GM18868 (cell line): ENCODE results near the gene ABCB9.

Source experiments
- ATAC-seq: cut with Tn5 transposase; IDR thresholded peaks from one replicate; pipeline ENCODE4 v1.9.1; 2021; ENCODE audit warnings: mild to moderate bottlenecking, moderate library complexity; ENCODE audit not compliant: unreplicated experiment

Gene ABCB9

GRCh38 chr12:122995503-122996187, 29.4 kb upstream of the ABCB9 start:
- ATAC-seq = no peak

- ATAC-seq = no peak
Observed at GRCh38 chr12:122994781-122995502, 28.7 kb upstream of the ABCB9 start.

GRCh38 chr12:122994140-122994675, 27.9 kb upstream of the ABCB9 start:
- ATAC-seq = no peak

- no peak for ATAC-seq
Observed at GRCh38 chr12:122992386-122992785, 26.1 kb upstream of the ABCB9 start.

- ATAC-seq = no peak
Observed at GRCh38 chr12:122991623-122992275, 25.5 kb upstream of the ABCB9 start.

GRCh38 chr12:122990961-122991622, 24.8 kb upstream of the ABCB9 start:
- ATAC-seq = no peak

- ATAC-seq = no peak
Observed at GRCh38 chr12:122990561-122990960, 24.3 kb upstream of the ABCB9 start.

GRCh38 chr12:122989874-122990419, 23.7 kb upstream of the ABCB9 start:
- ATAC-seq = no peak

- ATAC-seq = no peak
Observed at GRCh38 chr12:122989225-122989839, 23.1 kb upstream of the ABCB9 start.

GRCh38 chr12:122988612-122989212, 22.4 kb upstream of the ABCB9 start:
- no peak for ATAC-seq

- no peak for ATAC-seq
Observed at GRCh38 chr12:122988036-122988435, 21.8 kb upstream of the ABCB9 start.

- ATAC-seq = no peak
Observed at GRCh38 chr12:122987086-122987951, 21.1 kb upstream of the ABCB9 start.

- ATAC-seq = no peak
Observed at GRCh38 chr12:122986258-122986871, 20.1 kb upstream of the ABCB9 start.

- ATAC-seq = no peak
Observed at GRCh38 chr12:122985338-122986257, 19.3 kb upstream of the ABCB9 start.

- ATAC-seq = no peak
Observed at GRCh38 chr12:122984612-122985337, 18.5 kb upstream of the ABCB9 start.

GRCh38 chr12:122983789-122984515, 17.7 kb upstream of the ABCB9 start:
- ATAC-seq = no peak
